Natural killer cell (primary cell): Measurements from ENCODE around the gene KRTAP5-4. TPM values are rescaled to one million over a fixed set of nuclear protein-coding genes. Genes with fewer than 3 reads are reported as not detected.

Experiments used
- ATAC-seq, 3 donors: fragments of 150-1000 bp in 2 of 3; fragments of 200-7000 bp in 1 of 3; cut with Tn5 transposase; 1 replicate in 1 of 3; 2 replicates in 2 of 3; pipeline ENCODE4 v1.10.0; 2021; ENCODE audit warnings: mild to moderate bottlenecking in 2 of 3, moderate library complexity in 2 of 3
- DNase-seq, 2 donors: peaks; one replicate each; pipeline versions ENCODE4 v3.0.0 to v3.0.0-alpha.2; 2013 to 2021; ENCODE audit warnings: mixed read lengths in 1 of 2
- H3K27ac ChIP-seq: one replicate; pipeline ENCODE4 v1.5.1; 2013; ENCODE audit warnings: mild to moderate bottlenecking, low read length
- H3K27me3 ChIP-seq: one replicate; pipeline ENCODE4 v1.6.1; 2013; ENCODE audit warnings: low read length; ENCODE audit not compliant: control insufficient read depth, insufficient read depth
- H3K36me3 ChIP-seq: one replicate; pipeline ENCODE4 v1.6.1; 2013; ENCODE audit warnings: low read length; ENCODE audit not compliant: control insufficient read depth, insufficient read depth
- H3K4me1 ChIP-seq: one replicate; pipeline ENCODE4 v1.6.1; 2013; ENCODE audit warnings: low read length; ENCODE audit not compliant: control insufficient read depth, insufficient read depth
- H3K4me3 ChIP-seq: one replicate; pipeline ENCODE4 v1.5.1; 2013; ENCODE audit warnings: low read length
- H3K9me3 ChIP-seq: one replicate; pipeline ENCODE4 v1.6.1; 2013; ENCODE audit warnings: low read length; ENCODE audit not compliant: control insufficient read depth, insufficient read depth
- H3K27ac Mint-ChIP-seq, 2 donors: one replicate each; pipeline ENCODE4 v1.8.0; 2022; ENCODE audit warnings: mild to moderate bottlenecking in 2 of 2, mixed read lengths in 2 of 2, moderate library complexity in 1 of 2
- H3K27me3 Mint-ChIP-seq, 2 donors: one replicate each; pipeline ENCODE4 v1.8.0; 2022; ENCODE audit warnings: low read depth in 2 of 2, mixed read lengths in 2 of 2
- H3K36me3 Mint-ChIP-seq: one replicate; pipeline ENCODE4 v1.8.0; 2022; ENCODE audit warnings: mixed read lengths
- H3K4me1 Mint-ChIP-seq, 2 donors: one replicate each; pipeline ENCODE4 v1.8.0; 2022; ENCODE audit warnings: mixed read lengths in 2 of 2
- H3K4me3 Mint-ChIP-seq: one replicate; pipeline ENCODE4 v1.8.0; 2022; ENCODE audit warnings: mild to moderate bottlenecking, moderate library complexity, mixed read lengths
- H3K9me3 Mint-ChIP-seq, 2 donors: one replicate each; pipeline ENCODE4 v1.8.0; 2022; ENCODE audit warnings: mixed read lengths in 2 of 2
- CTCF ChIP-seq: fragments of 200-600 bp; IDR thresholded peaks from one replicate; pipeline ENCODE4 v1.8.0; 2022; ENCODE audit warnings: antibody characterized with exemption
- WGBS: methylation state at CpG from one replicate; pipeline ENCODE4 v1.1.7; 2013; ENCODE audit warnings: missing lambda C conversion rate; ENCODE audit not compliant: insufficient coverage; 5-methylcytosine and 5-hydroxymethylcytosine counted together
- intact Hi-C: fragments of 100-400 bp; cut with micrococcal nuclease; formaldehyde crosslinking; loops from one replicate; pipeline ENCODE4 v1.14.2; 2022
- total RNA-seq, 4 donors: library from RNA; stranded (reverse); fragments of 120-200 nt in 1 of 4; gene quantifications; one replicate each; pipeline versions ENCODE4 v1.2.3 to v1.2.4, GENCODE V29; 2013 to 2022

The KRTAP5-4 gene
- total RNA-seq, 3 donors from 2014 or later (not counting 1 experiment from before 2014, with no cell fraction given), result not detected

DNA sequence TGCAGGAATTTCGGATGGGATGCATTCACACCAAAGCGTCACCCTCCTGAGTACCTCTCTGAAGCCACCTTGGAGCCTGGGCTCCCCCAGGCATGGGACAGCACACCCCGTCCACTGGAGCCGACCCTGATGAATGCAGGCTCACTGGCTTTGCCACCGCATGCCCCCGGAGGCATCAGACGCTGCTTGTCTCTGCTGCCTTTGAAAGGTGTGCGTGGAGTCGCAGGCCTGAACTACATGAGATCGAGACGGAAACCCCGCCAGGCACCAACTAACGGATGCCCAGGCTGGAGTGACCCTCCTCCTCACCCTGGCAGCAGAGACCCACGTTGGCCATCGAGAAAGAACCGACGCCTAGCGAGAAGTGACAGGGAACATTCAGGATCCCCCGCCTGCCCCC, 30.1 kb upstream of the KRTAP5-4 start:
- Mint-ChIP-seq H3K4me1 (no peaks in the 10 kb centered on the region), H3K27ac (no peak overlapping the region), H3K36me3 (no peaks in the 10 kb centered on the region), H3K27me3 (peaks cover 0 to 30% of the 10 kb centered on the region in 2 donors), H3K9me3 (no peaks in the 10 kb centered on the region), H3K4me3 (no peak overlapping the region)
- Histone ChIP-seq H3K36me3 (no peaks in the 10 kb centered on the region), H3K4me3 (no peak overlapping the region), H3K27ac (no peak overlapping the region), H3K4me1 (peaks cover 4% of the 10 kb centered on the region), H3K9me3 (no peaks in the 10 kb centered on the region), H3K27me3 (no peaks in the 10 kb centered on the region)
- TF ChIP-seq CTCF, result no peak
- DNase-seq (no peak), ATAC-seq (no peak)
- intact Hi-C loops, result loop anchor here (1.0 to 2.0 kb wide), 3 partner anchors 43 to 499 kb away; no protein-coding TSS in a partner anchor
- 85% methylated on average over 19 of the region's 19 CpGs for WGBS

- Histone ChIP-seq H3K9me3 (no peaks in the 10 kb centered on the region), H3K27ac (no peak overlapping the region), H3K4me3 (no peak overlapping the region), H3K4me1 (peaks cover 4% of the 10 kb centered on the region), H3K27me3 (no peaks in the 10 kb centered on the region), H3K36me3 (no peaks in the 10 kb centered on the region)
- intact Hi-C loops, result no loop called here
- DNase-seq (no peak), ATAC-seq (no peak)
- Mint-ChIP-seq H3K4me3 (no peak overlapping the region), H3K27me3 (peaks cover 0 to 27% of the 10 kb centered on the region in 2 donors), H3K36me3 (no peaks in the 10 kb centered on the region), H3K9me3 (no peaks in the 10 kb centered on the region), H3K27ac (no peak overlapping the region), H3K4me1 (no peaks in the 10 kb centered on the region)
- no peak for TF ChIP-seq CTCF
- 84% methylated on average over 7 of the region's 7 CpGs for WGBS
These were observed 29.6 kb upstream of the KRTAP5-4 start for GRCh38 chr11:1651411-1651980.

DNA sequence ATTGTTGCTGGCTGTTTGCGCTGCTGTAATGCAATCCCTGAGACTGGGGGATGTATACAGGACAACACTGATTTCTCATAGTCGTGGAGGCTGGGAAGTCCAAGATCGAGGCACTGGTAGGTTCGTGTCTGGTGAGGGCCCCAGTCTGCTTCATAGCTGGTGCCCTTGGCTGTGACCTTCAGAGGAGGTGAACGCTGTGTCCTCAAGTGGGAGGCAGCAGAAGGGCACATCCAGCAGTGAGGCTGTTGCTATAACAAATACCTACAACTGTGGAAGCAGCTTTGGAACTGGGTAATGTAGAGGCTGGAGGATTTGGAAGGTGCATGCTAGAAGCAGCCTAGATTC, 29.0 kb upstream of the KRTAP5-4 start:
- Mint-ChIP-seq H3K36me3 (no peaks in the 10 kb centered on the region), H3K27me3 (peaks cover 0 to 27% of the 10 kb centered on the region in 2 donors), H3K4me3 (no peak overlapping the region), H3K9me3 (no peaks in the 10 kb centered on the region), H3K27ac (no peak overlapping the region), H3K4me1 (no peaks in the 10 kb centered on the region)
- Histone ChIP-seq H3K4me3 (no peak overlapping the region), H3K27ac (no peak overlapping the region), H3K4me1 (peaks cover 4% of the 10 kb centered on the region), H3K36me3 (no peaks in the 10 kb centered on the region), H3K9me3 (no peaks in the 10 kb centered on the region), H3K27me3 (no peaks in the 10 kb centered on the region)
- DNase-seq (no peak), ATAC-seq (no peak)
- intact Hi-C loops, result no loop called here
- TF ChIP-seq CTCF, result no peak
- WGBS, result 72% methylated on average over 5 of the region's 5 CpGs
